ENCODE results near the gene PCBP3.

The PCBP3 gene

DNA sequence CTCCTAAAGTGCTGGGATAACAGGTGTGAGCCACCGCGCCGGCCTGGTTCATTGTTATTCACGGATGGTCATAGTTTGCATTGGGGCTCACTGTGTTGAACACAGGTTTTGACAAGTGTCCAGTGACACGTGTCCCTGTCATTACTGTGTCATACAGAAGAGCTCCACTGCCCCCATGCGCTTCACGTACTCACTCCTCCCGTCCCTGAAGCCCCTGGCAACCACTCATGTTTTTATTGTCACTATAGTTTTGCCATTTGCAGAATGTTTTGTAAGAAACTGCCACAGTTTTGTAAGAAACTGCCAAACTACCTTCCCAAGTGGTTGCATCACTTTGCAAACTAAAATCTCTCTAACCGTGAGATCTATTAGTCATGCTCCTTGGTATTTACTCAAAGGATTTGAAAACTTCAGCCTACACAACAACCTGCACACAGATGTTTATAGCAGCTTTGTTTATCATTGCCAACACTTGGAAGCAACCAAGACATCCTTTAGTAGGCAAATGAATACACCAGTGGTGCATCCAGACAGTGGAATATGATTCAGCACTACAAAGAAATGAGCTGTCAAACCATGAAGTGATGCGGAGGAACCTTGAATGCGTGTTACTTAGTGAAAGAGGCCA is 174.9 kb downstream of the PCBP3 start:
- no peak for DNase-seq

DNA sequence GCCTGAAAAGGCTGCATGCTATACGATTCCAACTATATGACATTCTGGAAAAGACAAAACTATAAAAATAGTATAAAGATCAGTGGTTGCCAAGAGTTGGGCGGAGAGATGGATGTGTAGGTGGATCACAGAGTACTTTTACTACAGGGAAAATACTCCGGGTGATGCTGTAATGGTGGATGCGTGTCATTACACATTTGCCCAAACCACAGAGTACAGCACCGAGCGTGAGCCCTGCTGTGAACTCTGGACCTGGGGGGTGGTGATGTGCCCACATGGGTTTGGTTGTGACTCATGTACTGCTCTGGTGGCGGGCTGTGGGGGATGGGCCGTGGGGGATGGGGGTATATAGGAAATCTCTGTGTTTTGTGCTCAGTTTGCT is 175.4 kb downstream of the PCBP3 start:
- peak; percentile 79 to 86 for DNase-seq

GRCh38 chr21:45819478-45820170 is 176.1 kb downstream of the PCBP3 start:
- DNase-seq = no peak

GRCh38 chr21:45820171-45821091 is 176.9 kb downstream of the PCBP3 start:
- DNase-seq = peak; percentile 75 to 81

GRCh38 chr21:45821315-45821962 is 177.9 kb downstream of the PCBP3 start:
- DNase-seq = no peak

DNA sequence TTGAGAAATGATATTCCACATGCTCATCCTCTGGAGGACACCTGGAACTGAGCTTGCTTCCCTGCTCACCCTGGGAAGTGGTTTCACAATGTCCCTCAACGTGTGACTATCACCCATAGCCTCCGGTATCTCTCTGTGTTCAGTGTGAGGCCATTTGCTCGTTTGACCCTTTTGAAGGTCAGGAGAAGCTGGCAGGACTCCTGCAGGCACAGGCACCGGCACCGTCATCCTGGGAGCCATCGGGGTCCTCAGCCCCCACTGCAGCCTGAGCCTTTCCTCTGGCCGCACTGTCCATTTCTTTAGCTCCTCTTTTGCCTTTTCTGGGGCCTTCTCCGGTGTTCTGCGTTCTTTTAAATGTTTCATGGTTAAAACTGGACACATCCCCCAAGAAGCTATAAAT is 178.5 kb downstream of the PCBP3 start:
- DNase-seq = no peak

DNA sequence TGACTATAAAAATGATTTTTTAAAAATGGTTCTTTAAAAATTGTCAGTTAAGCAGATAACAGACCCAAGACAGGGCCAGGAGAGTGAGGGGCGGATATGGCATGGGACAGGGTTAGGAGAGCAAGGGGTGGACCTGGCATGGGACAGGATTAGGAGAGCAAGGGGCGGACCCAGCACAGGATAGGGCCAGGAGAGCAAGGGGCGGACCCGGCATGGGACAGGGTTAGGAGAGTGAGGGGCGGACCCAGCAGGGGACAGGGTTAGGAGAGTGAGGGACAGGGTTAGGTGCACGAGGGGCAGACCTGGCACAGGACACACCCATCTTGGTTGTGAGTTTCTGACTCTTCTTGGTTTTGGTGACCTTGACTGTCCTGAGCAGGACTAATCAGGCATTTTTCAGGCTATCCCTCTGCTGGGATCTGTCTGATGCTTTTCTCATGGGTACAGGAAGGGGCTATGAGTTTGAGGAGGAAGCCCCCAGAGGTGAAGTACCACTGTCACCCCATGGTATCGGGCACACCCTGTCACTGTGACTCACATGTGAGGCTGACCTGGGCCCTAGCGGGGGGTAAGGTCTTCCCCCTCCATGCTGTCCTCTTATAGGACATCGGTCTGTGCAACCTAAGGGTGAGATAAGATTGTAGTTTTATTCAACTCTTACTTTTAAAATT is 179.0 kb downstream of the PCBP3 start:
- DNase-seq = no peak

DNA sequence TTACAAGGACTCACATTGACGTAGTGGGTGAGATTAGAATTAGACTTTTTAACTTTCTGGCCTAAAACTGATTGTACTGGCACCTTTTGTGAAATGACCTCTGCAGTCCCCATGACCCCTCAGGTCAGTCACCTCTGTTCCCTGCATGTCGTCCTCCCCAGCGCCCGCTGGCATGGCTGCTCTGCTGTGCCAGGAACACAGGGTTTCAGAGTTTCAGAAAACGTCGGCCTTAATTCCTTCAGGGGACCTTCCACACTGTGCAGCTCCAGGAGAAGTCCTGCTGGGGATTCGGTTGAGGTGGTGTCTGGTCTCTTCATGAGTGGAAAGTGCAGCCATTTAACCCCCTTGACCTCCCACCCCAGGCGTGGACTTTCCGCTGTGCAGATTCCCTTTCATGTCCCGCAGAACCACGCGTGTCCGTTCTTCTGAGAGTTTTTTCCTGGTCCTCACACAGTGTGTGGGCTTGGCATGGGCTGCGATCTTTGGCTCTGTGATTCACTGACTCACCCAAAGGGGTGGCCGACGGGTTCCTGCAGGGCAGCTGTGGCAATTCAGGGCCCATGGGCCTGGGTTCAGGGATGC is 179.7 kb downstream of the PCBP3 start:
- DNase-seq = no peak

DNA sequence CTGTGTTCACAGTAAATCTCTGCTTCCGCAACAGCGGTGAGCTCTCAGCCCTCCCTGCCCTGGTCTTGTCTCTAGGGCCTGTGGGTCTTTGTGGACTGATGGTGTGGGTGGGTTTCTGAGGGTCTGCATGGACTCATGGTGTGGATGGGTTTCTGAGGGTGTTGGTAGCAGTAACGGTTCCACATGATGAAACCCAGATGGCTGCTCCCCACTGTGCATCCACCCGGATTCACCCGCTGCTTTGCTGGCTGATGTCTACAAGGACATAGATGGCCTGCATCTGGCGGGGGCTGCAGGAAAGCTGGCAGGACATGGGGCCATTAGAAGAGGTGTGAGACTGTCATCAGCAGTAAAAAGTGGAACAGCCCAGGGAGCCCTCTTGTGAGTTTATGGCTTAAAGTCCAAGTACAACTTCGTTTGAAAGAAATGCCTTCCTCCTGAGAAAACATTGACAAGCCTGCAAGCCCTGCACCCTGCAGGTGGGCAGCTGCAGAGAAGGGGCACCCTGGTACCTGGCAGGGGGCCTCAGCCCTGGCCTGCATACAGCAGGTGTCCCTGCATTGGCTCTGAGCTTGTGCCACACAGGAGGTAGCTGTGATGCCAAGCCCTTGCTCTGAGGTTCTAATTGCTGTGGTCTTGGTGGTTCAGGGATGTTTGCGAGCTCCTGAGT is 181.2 kb downstream of the PCBP3 start:
- no peak for DNase-seq

GRCh38 chr21:45825219-45825618 is 181.7 kb downstream of the PCBP3 start:
- no peak for DNase-seq

DNA sequence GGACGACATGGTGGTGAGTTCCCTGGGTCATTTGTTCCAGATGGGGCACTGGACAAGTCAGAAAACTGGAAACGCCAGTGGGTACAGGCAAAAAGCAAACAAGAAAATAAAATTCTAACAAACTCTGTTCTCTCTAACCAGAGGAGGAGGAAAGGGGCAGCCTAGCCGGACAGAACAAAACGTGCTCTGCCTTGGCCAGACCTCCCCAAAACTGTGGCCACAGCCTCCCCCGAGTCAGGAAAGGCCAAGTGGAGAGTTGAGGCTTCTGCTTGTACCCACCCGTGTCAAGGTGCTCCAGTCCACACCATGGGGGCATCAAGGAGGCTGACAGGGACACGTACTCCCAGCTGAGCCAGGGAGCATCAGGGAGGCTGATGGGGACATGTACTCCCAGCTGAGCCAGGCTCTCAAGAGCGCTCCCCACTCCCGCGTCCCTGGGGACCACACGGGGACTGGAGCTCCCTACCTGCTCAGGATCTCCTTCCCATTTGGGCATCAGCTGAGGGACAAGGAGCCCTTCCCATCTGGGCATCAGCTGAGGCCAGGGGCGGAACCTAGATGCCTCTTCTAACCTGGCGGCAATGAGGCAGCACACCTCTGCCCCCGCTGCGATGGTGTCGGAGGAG is 183.3 kb downstream of the PCBP3 start:
- DNase-seq = no peak

DNA sequence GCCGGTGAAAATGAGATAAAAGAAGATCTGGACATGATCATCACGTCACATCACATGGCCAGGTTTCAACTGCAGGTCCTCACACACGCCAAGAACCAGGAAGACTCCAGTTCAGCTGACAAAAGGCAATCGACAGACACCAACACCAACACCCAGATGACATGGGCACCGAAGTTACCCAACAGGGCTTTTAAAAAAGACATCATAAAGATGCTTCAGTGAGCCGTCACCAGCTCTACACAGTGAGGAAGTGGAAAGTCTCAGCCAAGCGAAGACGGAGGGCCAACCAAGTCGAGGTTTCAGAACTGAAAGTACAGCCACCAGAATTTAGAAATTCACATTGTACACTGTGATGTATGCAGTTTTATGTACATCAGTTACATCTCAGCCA is 183.8 kb downstream of the PCBP3 start:
- peak in 1 of 2 experiments; percentile 15 for DNase-seq

DNA sequence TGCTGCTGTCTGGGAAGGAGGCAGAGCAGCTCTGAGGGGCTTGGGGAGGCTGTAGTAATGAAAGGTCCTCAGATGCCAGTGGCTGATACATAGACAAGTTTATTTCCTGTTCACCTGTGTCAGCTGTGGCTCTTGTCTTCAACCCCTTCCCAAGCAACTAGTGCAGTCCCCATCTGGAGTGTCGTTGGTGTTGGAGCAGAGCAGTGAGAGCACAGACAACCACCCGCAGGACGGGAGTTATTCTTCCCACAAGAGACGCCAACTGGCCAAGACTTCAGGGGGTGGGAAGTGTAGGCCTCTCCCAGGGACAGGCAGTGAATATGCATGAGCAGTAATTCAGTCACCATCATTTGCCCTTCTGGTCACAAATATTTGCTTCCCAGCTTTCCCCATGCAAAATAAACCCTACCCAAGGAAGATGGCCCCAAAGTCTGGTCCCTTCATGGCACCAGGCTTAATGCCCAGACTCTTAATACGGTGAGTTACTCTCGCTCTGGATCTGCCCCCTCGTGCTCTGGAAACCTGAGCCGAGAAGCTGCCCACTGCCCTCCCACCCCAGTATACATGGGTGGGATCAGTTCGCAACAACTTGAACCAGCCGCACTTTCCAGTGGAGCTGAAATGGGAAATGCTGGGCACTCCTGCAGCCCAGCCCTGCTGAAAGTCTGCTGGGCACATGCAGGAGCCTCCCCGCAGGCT is 184.5 kb downstream of the PCBP3 start:
- DNase-seq = no peak

GRCh38 chr21:45828580-45829570 is 185.3 kb downstream of the PCBP3 start:
- no peak for DNase-seq

DNA sequence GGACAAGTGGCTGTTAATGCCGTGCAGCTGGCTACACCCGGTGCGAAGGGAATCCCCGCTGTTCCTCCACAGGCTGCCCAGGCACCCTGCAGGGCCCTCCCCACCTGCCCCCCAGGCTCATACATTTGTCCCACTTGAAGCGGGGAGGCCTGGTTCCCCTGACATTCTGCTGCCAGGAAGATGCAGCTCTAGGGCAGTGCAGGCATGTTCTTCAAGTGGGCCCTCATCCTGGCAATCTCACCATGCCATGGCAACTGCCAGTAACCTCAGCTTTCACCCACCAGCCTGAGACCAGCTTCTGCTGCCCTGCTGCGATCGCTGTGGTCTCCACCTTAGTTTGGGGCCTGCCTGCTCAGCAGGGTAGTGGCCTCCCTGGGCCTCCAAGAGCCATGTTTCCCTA is 186.1 kb downstream of the PCBP3 start:
- no peak for DNase-seq

GRCh38 chr21:45830221-45830640 is 186.7 kb downstream of the PCBP3 start:
- no peak for DNase-seq

DNA sequence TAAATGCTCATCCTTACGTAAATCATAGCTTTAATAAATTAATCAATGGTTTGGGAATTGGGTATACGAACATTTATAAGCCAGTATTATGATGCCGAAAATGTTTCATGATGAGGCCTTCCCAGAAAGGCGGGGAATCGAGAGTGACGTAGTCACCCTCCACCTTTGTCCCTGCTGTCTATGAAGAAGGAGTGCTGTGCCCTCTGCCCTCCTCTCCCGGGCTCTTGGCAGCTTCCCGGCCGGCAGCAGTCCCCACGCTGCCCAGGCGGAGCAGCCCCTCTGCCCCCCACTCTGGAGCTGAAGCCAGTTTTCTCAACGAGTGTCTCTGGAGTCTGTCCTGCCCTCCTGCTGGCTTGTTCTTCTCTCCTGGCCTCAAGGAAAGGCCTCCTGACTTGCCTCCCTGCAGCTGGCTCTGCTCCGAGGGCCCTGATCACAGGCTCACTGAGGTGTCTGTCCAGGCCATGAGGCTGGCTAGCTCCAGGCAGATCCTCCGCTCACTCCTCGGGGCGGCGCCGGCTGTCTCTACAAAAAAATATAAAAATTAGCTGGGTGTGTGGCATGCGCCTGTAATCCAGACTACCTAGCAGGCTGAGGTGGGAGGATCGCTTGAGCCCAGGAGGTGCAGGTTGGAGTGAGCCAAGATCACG is 187.3 kb downstream of the PCBP3 start:
- DNase-seq = no peak

- no peak for DNase-seq
Measured at GRCh38 chr21:45831991-45832740, 188.6 kb downstream of the PCBP3 start.
